ENCODE results near the gene LRRTM1.

DNA sequence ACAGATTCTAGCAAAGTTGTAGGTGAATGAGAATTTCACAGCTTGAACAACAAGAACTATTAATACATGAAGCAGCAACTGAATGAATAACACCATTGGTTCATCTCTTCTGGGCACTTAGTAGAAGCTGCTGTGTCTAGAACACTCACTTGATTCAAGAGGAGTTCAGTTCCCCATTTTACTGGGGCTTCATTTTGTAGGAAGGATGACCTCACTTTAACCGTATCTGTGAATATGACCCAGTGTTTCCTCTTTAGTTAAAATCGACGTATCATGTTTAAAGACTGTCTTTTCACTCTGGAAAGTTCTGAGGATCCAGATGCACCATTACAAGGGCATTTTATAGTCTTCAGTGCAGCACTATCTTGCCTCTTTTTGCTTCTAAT, 47.8 kb downstream of the LRRTM1 start:
- TF ChIP-seq MEF2A (IDR thresholded peaks at IDR 0.05; ENCODE audit: borderline replicate concordance, low read depth), result no peak
- TF ChIP-seq, protein P1, sequence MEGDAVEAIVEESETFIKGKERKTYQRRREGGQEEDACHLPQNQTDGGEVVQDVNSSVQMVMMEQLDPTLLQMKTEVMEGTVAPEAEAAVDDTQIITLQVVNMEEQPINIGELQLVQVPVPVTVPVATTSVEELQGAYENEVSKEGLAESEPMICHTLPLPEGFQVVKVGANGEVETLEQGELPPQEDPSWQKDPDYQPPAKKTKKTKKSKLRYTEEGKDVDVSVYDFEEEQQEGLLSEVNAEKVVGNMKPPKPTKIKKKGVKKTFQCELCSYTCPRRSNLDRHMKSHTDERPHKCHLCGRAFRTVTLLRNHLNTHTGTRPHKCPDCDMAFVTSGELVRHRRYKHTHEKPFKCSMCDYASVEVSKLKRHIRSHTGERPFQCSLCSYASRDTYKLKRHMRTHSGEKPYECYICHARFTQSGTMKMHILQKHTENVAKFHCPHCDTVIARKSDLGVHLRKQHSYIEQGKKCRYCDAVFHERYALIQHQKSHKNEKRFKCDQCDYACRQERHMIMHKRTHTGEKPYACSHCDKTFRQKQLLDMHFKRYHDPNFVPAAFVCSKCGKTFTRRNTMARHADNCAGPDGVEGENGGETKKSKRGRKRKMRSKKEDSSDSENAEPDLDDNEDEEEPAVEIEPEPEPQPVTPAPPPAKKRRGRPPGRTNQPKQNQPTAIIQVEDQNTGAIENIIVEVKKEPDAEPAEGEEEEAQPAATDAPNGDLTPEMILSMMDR (IDR thresholded peaks at IDR 0.05), result no peak

All from SK-N-SH (cell line).